HL-60 (cell line): Measurements from ENCODE around the gene TBX4.

Experiments
- GABPA ChIP-seq: IDR thresholded peaks from 2 replicates; pipeline ENCODE4 v1.6.1; 2012; ENCODE audit warnings: low read depth
- POLR2AphosphoS5 ChIP-seq: IDR thresholded peaks from 2 replicates; pipeline ENCODE4 v1.6.1; 2012; ENCODE audit warnings: low read depth
- SPI1 ChIP-seq: IDR thresholded peaks from 2 replicates; pipeline ENCODE4 v1.6.1; 2012; ENCODE audit warnings: low read depth, mild to moderate bottlenecking, borderline replicate concordance
- TF ChIP-seq, protein P1 (sequence below): IDR thresholded peaks from one replicate; pipeline ENCODE4 v1.5.1; 2011; ENCODE audit warnings: low read length, control low read depth, inconsistent platforms; ENCODE audit not compliant: insufficient read depth
- TF ChIP-seq, protein P2 (sequence below): IDR thresholded peaks from 2 replicates; pipeline ENCODE4 v1.6.1; 2012; ENCODE audit warnings: low read depth; ENCODE audit not compliant: insufficient replicate concordance

DNA sequence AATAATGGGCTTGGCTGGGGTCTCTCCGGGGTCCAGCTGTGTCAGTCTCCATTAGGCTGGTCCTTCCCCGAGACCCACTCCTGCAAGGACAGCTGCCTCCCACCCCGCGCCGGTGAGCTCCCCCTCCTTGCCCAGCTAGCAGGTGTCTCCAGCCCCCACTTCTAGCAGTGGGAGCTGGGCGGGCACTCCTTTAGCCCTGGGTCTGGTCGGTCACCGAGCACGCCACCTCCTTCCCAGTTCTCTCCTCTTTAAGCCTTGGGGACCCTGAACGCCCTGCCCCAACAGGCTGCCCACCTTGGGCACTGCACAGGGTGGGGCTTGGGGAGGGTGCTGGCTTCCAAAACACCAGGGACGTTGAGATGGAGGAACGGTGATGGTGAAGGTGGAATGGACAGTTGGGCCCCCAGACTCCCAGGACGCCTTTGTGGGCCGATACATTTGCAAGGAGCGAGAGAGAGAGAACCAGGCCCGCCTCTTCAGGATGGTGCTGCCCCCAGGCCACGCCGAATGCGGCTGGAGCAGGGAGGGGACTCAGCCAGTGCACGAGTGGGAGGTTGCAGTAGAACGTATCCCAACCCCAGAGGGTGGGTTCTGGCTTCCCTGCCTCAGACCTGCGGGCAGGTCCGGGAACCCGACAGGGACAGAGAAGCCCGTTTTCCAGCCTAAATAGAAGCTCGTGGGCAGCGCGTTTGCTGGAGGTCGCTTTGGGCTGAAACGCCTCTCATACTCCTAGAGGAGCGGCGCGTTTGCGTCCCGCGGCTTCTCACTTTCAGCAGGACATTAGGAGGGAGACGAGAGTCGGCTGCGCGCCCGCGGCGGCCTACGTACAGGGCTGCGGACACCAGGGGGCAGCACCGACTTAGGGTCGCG is 41.8 kb upstream of the TBX4 start:
- TF ChIP-seq, protein P1, sequence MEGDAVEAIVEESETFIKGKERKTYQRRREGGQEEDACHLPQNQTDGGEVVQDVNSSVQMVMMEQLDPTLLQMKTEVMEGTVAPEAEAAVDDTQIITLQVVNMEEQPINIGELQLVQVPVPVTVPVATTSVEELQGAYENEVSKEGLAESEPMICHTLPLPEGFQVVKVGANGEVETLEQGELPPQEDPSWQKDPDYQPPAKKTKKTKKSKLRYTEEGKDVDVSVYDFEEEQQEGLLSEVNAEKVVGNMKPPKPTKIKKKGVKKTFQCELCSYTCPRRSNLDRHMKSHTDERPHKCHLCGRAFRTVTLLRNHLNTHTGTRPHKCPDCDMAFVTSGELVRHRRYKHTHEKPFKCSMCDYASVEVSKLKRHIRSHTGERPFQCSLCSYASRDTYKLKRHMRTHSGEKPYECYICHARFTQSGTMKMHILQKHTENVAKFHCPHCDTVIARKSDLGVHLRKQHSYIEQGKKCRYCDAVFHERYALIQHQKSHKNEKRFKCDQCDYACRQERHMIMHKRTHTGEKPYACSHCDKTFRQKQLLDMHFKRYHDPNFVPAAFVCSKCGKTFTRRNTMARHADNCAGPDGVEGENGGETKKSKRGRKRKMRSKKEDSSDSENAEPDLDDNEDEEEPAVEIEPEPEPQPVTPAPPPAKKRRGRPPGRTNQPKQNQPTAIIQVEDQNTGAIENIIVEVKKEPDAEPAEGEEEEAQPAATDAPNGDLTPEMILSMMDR = peak; percentile 56
- no peak for TF ChIP-seq GABPA
- TF ChIP-seq, protein P2, sequence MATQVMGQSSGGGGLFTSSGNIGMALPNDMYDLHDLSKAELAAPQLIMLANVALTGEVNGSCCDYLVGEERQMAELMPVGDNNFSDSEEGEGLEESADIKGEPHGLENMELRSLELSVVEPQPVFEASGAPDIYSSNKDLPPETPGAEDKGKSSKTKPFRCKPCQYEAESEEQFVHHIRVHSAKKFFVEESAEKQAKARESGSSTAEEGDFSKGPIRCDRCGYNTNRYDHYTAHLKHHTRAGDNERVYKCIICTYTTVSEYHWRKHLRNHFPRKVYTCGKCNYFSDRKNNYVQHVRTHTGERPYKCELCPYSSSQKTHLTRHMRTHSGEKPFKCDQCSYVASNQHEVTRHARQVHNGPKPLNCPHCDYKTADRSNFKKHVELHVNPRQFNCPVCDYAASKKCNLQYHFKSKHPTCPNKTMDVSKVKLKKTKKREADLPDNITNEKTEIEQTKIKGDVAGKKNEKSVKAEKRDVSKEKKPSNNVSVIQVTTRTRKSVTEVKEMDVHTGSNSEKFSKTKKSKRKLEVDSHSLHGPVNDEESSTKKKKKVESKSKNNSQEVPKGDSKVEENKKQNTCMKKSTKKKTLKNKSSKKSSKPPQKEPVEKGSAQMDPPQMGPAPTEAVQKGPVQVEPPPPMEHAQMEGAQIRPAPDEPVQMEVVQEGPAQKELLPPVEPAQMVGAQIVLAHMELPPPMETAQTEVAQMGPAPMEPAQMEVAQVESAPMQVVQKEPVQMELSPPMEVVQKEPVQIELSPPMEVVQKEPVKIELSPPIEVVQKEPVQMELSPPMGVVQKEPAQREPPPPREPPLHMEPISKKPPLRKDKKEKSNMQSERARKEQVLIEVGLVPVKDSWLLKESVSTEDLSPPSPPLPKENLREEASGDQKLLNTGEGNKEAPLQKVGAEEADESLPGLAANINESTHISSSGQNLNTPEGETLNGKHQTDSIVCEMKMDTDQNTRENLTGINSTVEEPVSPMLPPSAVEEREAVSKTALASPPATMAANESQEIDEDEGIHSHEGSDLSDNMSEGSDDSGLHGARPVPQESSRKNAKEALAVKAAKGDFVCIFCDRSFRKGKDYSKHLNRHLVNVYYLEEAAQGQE = no peak
- no peak for TF ChIP-seq POLR2AphosphoS5
- TF ChIP-seq SPI1 = no peak
